Progenitor cell of endocrine pancreas (in vitro differentiated cells): ENCODE data around the gene TMEM62. TPM values are rescaled to one million over a fixed set of nuclear protein-coding genes. Genes with fewer than 3 reads are reported as not detected.
"Not testable (repeated sequence)": the region's sequence is repeated elsewhere in the genome, so short reads cannot be mapped to it uniquely, and the experiment has no call there.

Experiments used
- DNase-seq: peaks from one replicate; pipeline ENCODE4 v3.0.0; 2021; ENCODE audit warnings: low spot score; ENCODE audit not compliant: unreplicated experiment
- H3K27ac Mint-ChIP-seq: 2 replicates; pipeline ENCODE4 v1.8.0; 2021; ENCODE audit warnings: mild to moderate bottlenecking, moderate library complexity, mixed read lengths
- H3K27me3 Mint-ChIP-seq: 2 replicates; pipeline ENCODE4 v1.8.0; 2021; ENCODE audit warnings: mixed read lengths
- H3K36me3 Mint-ChIP-seq: 2 replicates; pipeline ENCODE4 v1.8.0; 2022; ENCODE audit warnings: mixed read lengths; ENCODE audit not compliant: insufficient read depth
- H3K4me1 Mint-ChIP-seq: 2 replicates; pipeline ENCODE4 v1.8.0; 2021; ENCODE audit warnings: low read depth, mixed read lengths
- H3K4me3 Mint-ChIP-seq: 2 replicates; pipeline ENCODE4 v1.8.0; 2021; ENCODE audit warnings: low read depth, mild to moderate bottlenecking, moderate library complexity, mixed read lengths
- H3K9me3 Mint-ChIP-seq: 2 replicates; pipeline ENCODE4 v1.8.0; 2021; ENCODE audit warnings: low read depth, mixed read lengths
- CTCF ChIP-seq: fragments of 200-600 bp; sonication (generic); IDR thresholded peaks from one replicate; pipeline ENCODE4 v1.5.0; 2021; ENCODE audit warnings: antibody characterized with exemption, mild to moderate bottlenecking; ENCODE audit not compliant: unreplicated experiment
- total RNA-seq: library from RNA; stranded (reverse); gene quantifications from 2 replicates; pipeline ENCODE4 v1.2.1, GENCODE V29; 2021

The TMEM62 gene
- total RNA-seq, 1 donor from 2014 or later = 30.2 TPM

GRCh38 chr15:43225201-43225949 lies 92.0 kb downstream of the TMEM62 start:
- DNase-seq = no peak
- peak; percentile 67 for TF ChIP-seq CTCF
- peaks cover 11% of the 10 kb centered on the region for H3K27me3 Mint-ChIP-seq
- H3K9me3 Mint-ChIP-seq = peaks cover 2% of the 10 kb centered on the region
- H3K4me1 Mint-ChIP-seq = peaks cover 4% of the 10 kb centered on the region
- no peaks in the 10 kb centered on the region for H3K36me3 Mint-ChIP-seq
- H3K27ac Mint-ChIP-seq = no peak overlapping the region
- H3K4me3 Mint-ChIP-seq = no peak overlapping the region

GRCh38 chr15:43225950-43226255 lies 92.5 kb downstream of the TMEM62 start:
- H3K27me3 Mint-ChIP-seq = peaks cover 11% of the 10 kb centered on the region
- not testable (repeated sequence) for DNase-seq, H3K4me1 Mint-ChIP-seq, H3K27ac Mint-ChIP-seq, H3K9me3 Mint-ChIP-seq, H3K4me3 Mint-ChIP-seq, H3K36me3 Mint-ChIP-seq

GRCh38 chr15:43226436-43227305 lies 93.3 kb downstream of the TMEM62 start:
- Mint-ChIP-seq H3K9me3 (peaks cover 2% of the 10 kb centered on the region), H3K36me3 (no peaks in the 10 kb centered on the region), H3K27me3 (peaks cover 11% of the 10 kb centered on the region), H3K27ac (no peak overlapping the region), H3K4me3 (no peak overlapping the region), H3K4me1 (no peaks in the 10 kb centered on the region)
- TF ChIP-seq CTCF = no peak
- DNase-seq = no peak

GRCh38 chr15:43229977-43230376 lies 96.6 kb downstream of the TMEM62 start:
- H3K27ac Mint-ChIP-seq = no peak overlapping the region
- H3K4me3 Mint-ChIP-seq = no peak overlapping the region
- H3K4me1 Mint-ChIP-seq = no peaks in the 10 kb centered on the region
- no peak for DNase-seq
- no peaks in the 10 kb centered on the region for H3K36me3 Mint-ChIP-seq
- TF ChIP-seq CTCF = no peak
- peaks cover 16% of the 10 kb centered on the region for H3K27me3 Mint-ChIP-seq
- H3K9me3 Mint-ChIP-seq = peaks cover 2% of the 10 kb centered on the region

- no peaks in the 10 kb centered on the region for H3K36me3 Mint-ChIP-seq
- H3K4me3 Mint-ChIP-seq = no peak overlapping the region
- H3K27me3 Mint-ChIP-seq = peaks cover 13% of the 10 kb centered on the region
- TF ChIP-seq CTCF = no peak
- no peak for DNase-seq
- H3K4me1 Mint-ChIP-seq = no peaks in the 10 kb centered on the region
- no peak overlapping the region for H3K27ac Mint-ChIP-seq
- no peaks in the 10 kb centered on the region for H3K9me3 Mint-ChIP-seq
These were observed 97.3 kb downstream of the TMEM62 start for GRCh38 chr15:43230640-43231115.
